K562 (cell line): Measurements from ENCODE around the gene UBE2D3. TPM values are rescaled to one million over a fixed set of nuclear protein-coding genes. Genes with fewer than 3 reads are reported as not detected.

Experiments used
- ATF3 ChIP-seq, 2 experiments: fragments of 450-650 bp in 1 of 2; sonication (generic) in 1 of 2; formaldehyde crosslinking in 1 of 2; IDR thresholded peaks in 1 of 2; conservative IDR thresholded peaks in 1 of 2; 2 replicates each; pipeline versions ENCODE4 v1.6.1 to v1.8.1; 2016 to 2023; ENCODE audit warnings: mild to moderate bottlenecking in 2 of 2, moderate library complexity in 2 of 2, inconsistent platforms in 1 of 2, missing genetic modification reagents in 1 of 2
- CBFA2T3 ChIP-seq: fragments of 450-650 bp; IDR thresholded peaks from 2 replicates; pipeline ENCODE4 v1.6.1; 2017
- E2F4 ChIP-seq: sonication (generic); formaldehyde crosslinking; IDR thresholded peaks from 2 replicates; pipeline ENCODE4 v1.8.0; 2022; ENCODE audit warnings: mild to moderate bottlenecking, low read depth, missing genetic modification reagents
- EGR1 ChIP-seq: fragments of 450-650 bp; conservative IDR thresholded peaks from 2 replicates; pipeline ENCODE4 v1.6.1; 2017; ENCODE audit warnings: mild to moderate bottlenecking
- FOXP4 ChIP-seq: sonication (generic); formaldehyde crosslinking; IDR thresholded peaks from 2 replicates; pipeline ENCODE4 v1.8.0; 2022; ENCODE audit warnings: mild to moderate bottlenecking, missing genetic modification reagents, borderline replicate concordance
- GTF2A2 ChIP-seq: IDR thresholded peaks from 2 replicates; pipeline ENCODE4 v1.6.1; 2016; ENCODE audit warnings: mild to moderate bottlenecking, missing genetic modification characterization, missing compliant biosample characterization
- GTF2E2 ChIP-seq: fragments of 200-800 bp; sonication (Bioruptor generic); IDR thresholded peaks from 2 replicates; pipeline ENCODE4 v1.6.1; 2016; ENCODE audit warnings: missing genetic modification characterization, missing compliant biosample characterization
- HNRNPL ChIP-seq: fragments of 200-400 bp; formaldehyde crosslinking; IDR thresholded peaks from 2 replicates; pipeline ENCODE4 v1.6.1; 2017; ENCODE audit warnings: low read depth, mild to moderate bottlenecking, low read length
- ILF3 ChIP-seq: fragments of 450-650 bp; IDR thresholded peaks from 2 replicates; pipeline ENCODE4 v1.6.1; 2018; ENCODE audit warnings: antibody characterized with exemption, mild to moderate bottlenecking, moderate library complexity, borderline replicate concordance
- NONO ChIP-seq, 2 experiments: fragments of 200-400 bp in 1 of 2; fragments of 450-650 bp in 1 of 2; formaldehyde crosslinking in 1 of 2; IDR thresholded peaks; 2 replicates each; pipeline ENCODE4 v1.6.1; 2017; ENCODE audit warnings: low read depth in 2 of 2, mild to moderate bottlenecking in 2 of 2, moderate library complexity in 2 of 2, low read length in 1 of 2
- PCBP2 ChIP-seq: fragments of 200-400 bp; formaldehyde crosslinking; IDR thresholded peaks from 2 replicates; pipeline ENCODE4 v1.6.1; 2018; ENCODE audit warnings: low read length, low read depth, mild to moderate bottlenecking, moderate library complexity; ENCODE audit not compliant: poor library complexity, severe bottlenecking
- PKNOX1 ChIP-seq: fragments of 450-650 bp; IDR thresholded peaks from 2 replicates; pipeline ENCODE4 v1.6.1; 2016
- POLR2AphosphoS2 ChIP-seq: IDR thresholded peaks from 2 replicates; pipeline ENCODE4 v1.6.1; 2012; ENCODE audit warnings: low read length, improper control_type of control experiment
- RFX7 ChIP-seq: fragments of 250-450 bp; sonication (Bioruptor Pico); IDR thresholded peaks from 2 replicates; pipeline ENCODE4 v1.5.1; 2021; ENCODE audit warnings: mild to moderate bottlenecking
- SMARCE1 ChIP-seq: fragments of 450-650 bp; IDR thresholded peaks from 2 replicates; pipeline ENCODE4 v1.7.1; 2016; ENCODE audit warnings: mild to moderate bottlenecking
- THRB ChIP-seq: fragments of 450-650 bp; formaldehyde crosslinking; conservative IDR thresholded peaks from 2 replicates; pipeline ENCODE4 v1.4.0; 2022; ENCODE audit warnings: mild to moderate bottlenecking, missing genetic modification characterization
- ZBTB8A ChIP-seq: fragments of 450-650 bp; IDR thresholded peaks from 2 replicates; pipeline ENCODE4 v1.6.1; 2018; ENCODE audit warnings: mild to moderate bottlenecking, moderate library complexity; ENCODE audit not compliant: partially characterized antibody
- ZNF143 ChIP-seq: sonication (generic); formaldehyde crosslinking; IDR thresholded peaks from 2 replicates; pipeline ENCODE4 v1.9.0; 2022; ENCODE audit warnings: mild to moderate bottlenecking, missing genetic modification reagents
- ZNF224 ChIP-seq: sonication (generic); formaldehyde crosslinking; IDR thresholded peaks from 2 replicates; pipeline ENCODE4 v1.8.0; 2022; ENCODE audit warnings: mild to moderate bottlenecking, missing genetic modification reagents
- ZNF444 ChIP-seq: fragments of 250-450 bp; sonication (Bioruptor Pico); IDR thresholded peaks from 2 replicates; pipeline ENCODE4 v1.4.0; 2020; ENCODE audit warnings: mild to moderate bottlenecking, moderate library complexity
- ZNF644 ChIP-seq: fragments of 200-800 bp; sonication (Bioruptor generic); IDR thresholded peaks from 2 replicates; pipeline ENCODE4 v1.6.1; 2016; ENCODE audit warnings: low read depth, missing genetic modification characterization, missing compliant biosample characterization
- ZNF695 ChIP-seq: fragments of 450-650 bp; formaldehyde crosslinking; IDR thresholded peaks from 2 replicates; pipeline ENCODE4 v1.4.0; 2020; ENCODE audit warnings: mild to moderate bottlenecking, moderate library complexity
- ZNF699 ChIP-seq: fragments of 250-450 bp; sonication (Bioruptor Pico); IDR thresholded peaks from 2 replicates; pipeline ENCODE4 v1.8.0; 2021; ENCODE audit warnings: mild to moderate bottlenecking, moderate library complexity; ENCODE audit not compliant: insufficient replicate concordance
- ZNF778 ChIP-seq: fragments of 450-650 bp; formaldehyde crosslinking; IDR thresholded peaks from 2 replicates; pipeline ENCODE4 v1.4.0; 2020; ENCODE audit warnings: mild to moderate bottlenecking, moderate library complexity
- polyA plus RNA-seq, 8 experiments: library from polyadenylated mRNA; depleted of rRNA in 4 of 8; stranded (reverse) in 5 of 8; unstranded in 3 of 8; fragments of >200 nt; fragmentation: Nextera tagmentation in 2 of 8; fragmentation: Illumina TruSeq in 1 of 8; extraction: Ambion mirVana in 2 of 8; extraction: Trizol in 1 of 8; gene quantifications; 2 replicates each; pipeline versions ENCODE4 v1.2.1 to v1.2.3, GENCODE V29; 2011 to 2014; ENCODE audit warnings: inconsistent platforms in 1 of 8, missing spikeins in 1 of 8
- total RNA-seq, 7 experiments: library from RNA; depleted of rRNA in 6 of 7; stranded (reverse); fragments of >200 nt in 6 of 7; fragmentation: Illumina TruSeq in 2 of 7; extraction: Trizol in 2 of 7; gene quantifications; 2 replicates each; pipeline versions ENCODE4 v1.2.1 to v1.2.3, GENCODE V29; 2011 to 2021; ENCODE audit warnings: low replicate concordance in 1 of 7

Gene UBE2D3
- total and polyA plus RNA-seq, 9 of the 15 experiments (the other 6 are each of a cell fraction or from before 2014, with no cell fraction given), result 191 to 618 (median 292) TPM

GRCh38 chr4:102871772-102872171 lies 44.4 kb upstream of the UBE2D3 start (continued):
- TF ChIP-seq ZNF778 (CRISPR knock-in tag), result no peak
- TF ChIP-seq FOXP4, result no peak
- no peak for TF ChIP-seq ZNF224 (CRISPR knock-in tag)
- TF ChIP-seq ZNF644 (tag), result no peak
- TF ChIP-seq NONO (IDR thresholded peaks at IDR 0.05; ENCODE audit: low read depth in 2 of 2, low read length in 1 of 2), result no peak
- no peak for TF ChIP-seq EGR1
- no peak for TF ChIP-seq GTF2E2
- no peak for TF ChIP-seq ZBTB8A
- no peak for TF ChIP-seq THRB
- TF ChIP-seq ZNF444 (CRISPR knock-in tag), result no peak
- no peak for TF ChIP-seq E2F4
- TF ChIP-seq GTF2A2 (tag), result no peak
- TF ChIP-seq ZNF695 (CRISPR knock-in tag), result no peak
- TF ChIP-seq SMARCE1, result peak; percentile 56
- TF ChIP-seq ATF3 (IDR thresholded peaks at IDR 0.05), result no peak
- no peak for TF ChIP-seq ATF3 (CRISPR knock-in tag; conservative IDR thresholded peaks at IDR 0.05)
- no peak for TF ChIP-seq CBFA2T3
- no peak for TF ChIP-seq ILF3
- TF ChIP-seq RFX7 (CRISPR knock-in tag), result no peak
- no peak for TF ChIP-seq ZNF699 (CRISPR knock-in tag)
- no peak for TF ChIP-seq HNRNPL
- TF ChIP-seq POLR2AphosphoS2, result no peak
- no peak for TF ChIP-seq PCBP2
- no peak for TF ChIP-seq ZNF143 (CRISPR knock-in tag)
- TF ChIP-seq PKNOX1, result peak; percentile 29; the same call in 1 of the 2 replicates
